A172 (cell line): ENCODE results near the gene MYRFL. TPM values are rescaled to one million over a fixed set of nuclear protein-coding genes. Genes with fewer than 3 reads are reported as not detected.
A peak's percentile ranks its signal among the peaks of the same experiment; 100 is the strongest.

Source experiments
- DNase-seq: peaks from one replicate; pipeline ENCODE4 v3.0.0-alpha.2; 2015; ENCODE audit warnings: low spot score
- total RNA-seq: library from RNA; depleted of rRNA; stranded (reverse); fragments of >200 nt; shearing (Covaris generic); gene quantifications from 2 replicates; pipeline ENCODE4 v1.2.3, GENCODE V29; 2014

Gene MYRFL
- total RNA-seq, 1 experiment from 2014 or later, result not detected

DNA sequence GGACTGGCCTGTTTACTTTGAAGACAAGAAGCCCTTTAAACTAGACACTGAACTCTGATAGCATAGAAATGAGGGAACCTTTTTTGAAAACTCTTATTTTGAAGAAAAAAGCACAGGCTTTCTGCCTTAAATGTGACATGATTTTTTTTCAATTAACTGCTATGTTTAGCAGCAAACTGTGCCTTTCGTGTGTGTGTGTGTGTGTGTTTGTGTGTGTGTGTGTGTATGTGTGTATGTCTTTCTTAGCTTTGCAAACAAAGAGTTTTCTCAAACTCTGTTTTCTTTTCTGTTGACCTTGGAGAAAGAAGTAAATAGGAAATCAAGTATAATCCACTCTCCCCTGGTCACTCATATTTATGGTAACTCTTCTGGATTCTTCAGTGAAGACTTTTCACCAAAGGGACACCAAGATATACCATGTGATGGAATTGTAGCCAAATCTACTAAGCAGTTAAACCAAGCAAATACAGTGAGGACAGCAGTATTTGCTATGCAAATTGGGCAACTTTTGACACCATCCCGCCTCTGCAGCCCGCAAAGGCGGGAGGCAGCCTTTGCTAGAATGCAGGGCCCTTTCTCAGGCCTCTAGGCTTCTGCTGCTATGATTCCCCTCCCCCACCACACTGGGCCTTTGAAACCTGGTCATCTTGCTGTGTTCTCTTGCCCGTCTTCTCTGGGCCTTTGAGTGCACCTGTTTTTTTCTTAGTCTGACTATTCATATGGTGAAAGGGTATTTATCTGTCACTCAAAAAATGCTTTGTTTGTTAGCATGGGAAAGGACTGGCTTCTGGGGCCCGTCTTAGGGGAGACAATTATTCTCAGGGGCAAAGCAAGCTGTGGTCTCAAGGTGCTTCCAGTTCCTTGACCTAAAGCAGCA, 107.9 kb downstream of the MYRFL start:
- DNase-seq, result no peak

DNA sequence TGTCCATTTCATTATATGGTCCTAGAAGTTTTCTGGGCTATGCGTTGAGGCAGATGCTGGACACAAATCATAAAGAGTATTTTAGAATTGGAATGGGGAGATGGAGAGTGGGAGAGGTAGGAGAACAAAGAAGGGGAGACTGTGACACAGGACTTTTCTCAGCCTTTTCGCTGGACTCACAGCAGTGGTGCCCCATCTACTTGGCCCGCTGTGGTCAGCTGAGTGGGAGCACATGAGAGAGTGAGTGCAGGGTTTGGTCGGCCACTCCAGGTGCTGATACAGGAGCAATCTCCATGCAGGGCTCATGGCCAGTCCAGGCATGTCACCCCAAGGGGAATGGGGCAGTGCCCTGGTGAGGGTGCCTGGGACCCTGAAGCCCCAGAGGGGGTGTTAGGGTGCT, 109.0 kb downstream of the MYRFL start:
- no peak for DNase-seq

DNA sequence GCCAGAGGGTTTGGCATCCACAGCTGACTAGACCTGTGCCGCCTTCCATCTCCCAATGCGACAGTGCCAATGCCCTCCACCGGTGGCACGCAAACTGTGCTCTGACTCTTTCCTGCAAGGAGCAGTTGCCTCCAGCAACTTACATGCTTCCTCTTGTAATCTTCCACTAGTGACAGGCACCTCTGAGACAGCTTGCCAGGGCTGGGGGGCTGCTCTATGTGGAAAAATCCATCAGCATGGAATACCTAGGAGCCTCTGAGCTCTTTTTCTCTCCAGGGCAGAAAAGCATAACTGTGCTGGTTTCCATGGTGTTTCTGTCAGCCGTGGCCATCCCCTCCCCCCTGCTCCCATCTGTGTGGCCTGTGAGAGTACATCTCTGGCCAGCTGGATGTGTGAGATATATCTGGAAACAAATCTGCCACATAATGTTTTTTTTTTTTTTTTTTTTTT, 110.6 kb downstream of the MYRFL start:
- no peak for DNase-seq

DNA sequence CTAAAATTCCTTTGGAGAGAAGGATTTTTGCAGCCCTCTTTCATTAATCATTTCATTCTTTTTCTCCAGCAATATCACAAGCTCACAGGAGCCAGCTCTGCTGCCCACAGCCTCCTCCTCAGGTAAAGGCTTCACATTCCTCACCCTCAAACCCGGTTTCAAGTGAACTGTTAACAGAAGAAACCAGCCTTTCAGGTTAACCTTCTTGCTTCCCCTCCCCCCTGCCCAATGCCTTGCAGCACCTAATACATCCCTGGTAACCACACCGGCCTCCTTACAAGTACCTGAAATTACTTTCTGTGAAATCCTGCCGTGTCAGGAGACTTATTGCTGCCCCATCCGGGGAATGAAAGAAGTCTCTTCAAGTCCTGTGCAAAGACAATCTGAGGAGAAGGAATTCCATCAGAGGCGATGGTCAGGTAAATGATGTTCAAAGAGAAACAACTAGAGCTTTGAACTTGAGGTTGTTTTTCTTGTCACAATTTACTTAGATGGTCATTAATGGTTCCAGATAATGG, 111.2 kb downstream of the MYRFL start:
- DNase-seq, result no peak

DNA sequence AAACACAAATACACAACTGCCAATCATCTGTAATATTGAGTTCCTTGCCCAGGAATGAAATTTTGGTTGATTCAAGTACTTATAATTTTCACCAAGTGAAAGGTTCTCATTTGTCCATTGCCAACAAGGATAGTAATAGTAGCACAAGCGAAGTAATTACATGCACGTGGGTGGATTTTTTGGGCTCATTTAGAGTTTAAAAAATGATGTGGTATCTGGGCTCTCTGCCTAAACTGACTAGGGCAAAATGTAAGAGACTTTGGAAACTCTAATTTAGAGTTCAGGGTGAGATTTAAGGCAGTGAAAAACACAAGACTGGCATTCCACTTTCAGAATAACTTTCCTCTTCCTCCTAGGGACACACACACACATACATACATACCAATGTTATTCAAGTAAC, 111.7 kb downstream of the MYRFL start:
- no peak for DNase-seq

DNA sequence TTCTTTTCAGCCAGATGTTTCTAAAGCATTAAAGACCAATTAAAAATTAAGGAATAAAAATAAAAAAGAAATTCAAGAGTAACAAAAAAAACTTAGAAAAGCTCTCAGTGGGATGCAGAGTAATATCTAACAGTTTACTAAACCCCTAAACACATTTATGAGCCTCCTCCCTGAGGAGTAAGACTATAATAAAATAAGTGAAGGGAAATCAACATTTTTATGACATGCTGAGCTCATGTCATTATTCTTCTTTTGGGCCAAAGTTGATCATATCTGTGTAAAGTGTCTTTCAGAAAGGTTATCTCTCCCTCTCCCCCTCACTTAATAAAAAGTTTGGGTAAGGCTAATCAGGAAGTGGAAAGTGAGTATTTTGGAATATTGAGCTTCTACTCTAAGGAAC, 122.1 kb downstream of the MYRFL start:
- no peak for DNase-seq

DNA sequence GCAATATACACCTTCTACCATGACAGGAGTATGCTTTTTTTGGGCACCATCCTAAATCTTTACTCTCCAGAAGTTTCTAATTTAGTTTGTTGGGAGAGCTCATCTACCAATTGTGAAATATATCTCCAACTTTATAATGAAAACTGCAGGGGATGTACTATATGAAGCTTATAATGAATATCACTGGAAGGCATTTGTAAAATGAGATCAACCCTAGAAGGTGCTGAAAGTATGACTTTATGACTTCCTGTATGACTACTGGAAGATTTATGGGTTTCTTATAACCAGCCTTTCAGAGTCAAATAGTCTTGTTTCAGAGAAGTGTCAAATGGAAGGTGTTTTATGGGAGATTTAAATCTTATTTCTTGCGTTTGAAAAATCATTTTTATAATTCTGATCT, 122.9 kb downstream of the MYRFL start:
- DNase-seq, result peak; percentile 4

DNA sequence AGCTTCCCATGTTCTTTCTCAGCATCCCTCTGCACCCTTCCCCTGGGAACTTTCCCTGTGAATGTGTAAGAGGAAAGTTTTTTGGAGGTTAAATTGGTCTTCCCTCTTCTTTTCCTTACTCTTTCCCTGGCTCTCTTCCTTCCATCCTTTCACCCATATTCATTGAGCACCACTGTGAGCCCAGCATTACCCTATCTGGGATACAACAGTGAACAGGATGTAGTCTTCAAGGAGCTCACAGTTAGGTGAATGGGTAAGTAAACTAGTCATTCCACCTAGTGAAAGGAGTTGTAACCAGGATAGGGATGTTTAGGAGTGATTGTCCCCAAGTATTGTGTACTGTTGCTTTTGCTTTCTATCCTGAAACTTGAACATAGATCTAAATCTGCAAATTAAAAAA, 123.8 kb downstream of the MYRFL start:
- no peak for DNase-seq

DNA sequence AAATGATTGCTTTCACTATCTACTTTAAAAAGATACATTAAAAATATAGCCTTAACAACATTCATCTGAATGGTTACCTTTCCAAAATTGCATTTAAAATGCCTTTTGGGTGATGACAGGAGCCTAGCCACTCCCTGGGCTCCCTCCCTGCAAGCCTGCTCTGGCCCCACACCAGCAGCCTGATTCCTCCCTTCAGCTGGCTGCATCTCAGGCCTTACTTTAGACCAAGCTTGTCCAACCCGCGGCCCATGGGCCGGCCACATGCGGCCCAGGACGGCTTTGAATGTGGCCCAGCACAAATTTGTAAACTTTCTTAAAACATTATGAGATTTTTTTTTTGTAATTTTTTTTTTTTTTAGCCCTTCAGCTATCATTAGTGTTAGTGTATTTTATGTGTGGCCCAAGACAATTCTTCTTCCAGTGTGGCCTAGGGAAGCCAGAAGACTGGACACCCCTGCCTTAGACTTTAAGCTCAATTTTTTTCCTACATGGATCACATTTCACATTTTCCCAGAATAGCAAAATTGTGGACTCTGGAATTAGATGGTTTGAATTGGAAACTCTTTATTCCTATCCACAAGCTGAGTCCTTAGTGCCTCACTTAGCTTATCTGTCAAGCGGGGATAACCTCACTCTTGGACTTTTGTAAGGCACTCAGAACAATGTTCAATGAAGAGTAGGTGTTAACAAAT, 124.4 kb downstream of the MYRFL start:
- DNase-seq, result no peak

DNA sequence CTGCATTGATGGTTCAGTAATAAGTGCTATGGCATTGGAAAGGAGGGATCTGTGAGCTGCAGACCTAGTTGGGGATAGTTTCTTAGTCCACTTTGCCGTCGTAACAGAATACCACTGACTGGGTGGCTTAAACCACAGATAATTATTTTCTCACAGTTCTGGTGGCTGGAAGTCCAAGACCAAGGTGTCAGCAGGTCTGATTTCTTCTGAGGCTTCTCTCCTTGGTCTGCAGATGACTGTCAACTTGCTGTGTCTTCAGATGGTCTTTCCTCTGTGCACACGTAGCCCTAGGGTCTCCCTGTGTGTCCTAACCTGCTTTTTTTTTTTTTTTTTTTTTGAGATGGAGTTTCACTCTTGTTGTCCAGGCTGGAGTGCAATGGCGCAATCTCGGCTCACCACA, 126.1 kb downstream of the MYRFL start:
- no peak for DNase-seq

DNA sequence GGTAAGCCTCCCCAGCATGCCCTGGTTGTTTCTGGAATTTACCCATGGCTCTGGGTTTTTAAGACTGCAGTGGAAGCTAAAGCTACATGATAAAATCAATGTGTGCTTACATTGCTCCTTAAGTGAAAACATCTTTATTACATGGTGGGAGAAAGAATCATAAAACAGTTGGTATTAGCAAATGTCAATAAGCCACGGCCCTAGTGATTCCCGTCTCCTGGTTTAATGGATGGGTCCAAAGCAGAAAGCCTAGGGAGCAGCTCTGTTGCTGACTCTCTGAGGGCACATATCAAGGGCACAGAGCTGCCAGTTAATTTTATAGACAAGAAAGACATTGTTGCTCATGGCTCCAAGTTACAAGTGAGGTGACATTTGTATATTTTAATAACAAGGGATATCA, 127.9 kb downstream of the MYRFL start:
- DNase-seq, result no peak

DNA sequence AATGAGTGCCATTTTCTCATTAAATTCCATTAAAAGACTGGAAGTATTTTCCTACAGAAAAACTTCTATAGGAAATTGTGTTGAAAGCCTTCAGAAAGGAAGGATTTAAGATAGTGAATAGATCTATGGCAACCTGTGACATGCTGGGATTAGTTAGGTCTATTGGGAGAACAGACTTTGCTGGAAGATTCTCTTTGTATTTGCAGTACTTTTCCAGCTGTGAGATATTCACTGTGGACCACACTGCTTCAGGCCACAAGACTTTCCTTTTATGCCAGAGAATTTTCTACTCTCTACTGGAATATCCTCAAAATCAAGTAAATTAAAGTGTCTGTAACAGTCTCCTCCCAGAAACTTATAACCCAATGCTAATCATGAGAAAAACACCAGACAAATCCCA, 136.2 kb downstream of the MYRFL start:
- no peak for DNase-seq

DNA sequence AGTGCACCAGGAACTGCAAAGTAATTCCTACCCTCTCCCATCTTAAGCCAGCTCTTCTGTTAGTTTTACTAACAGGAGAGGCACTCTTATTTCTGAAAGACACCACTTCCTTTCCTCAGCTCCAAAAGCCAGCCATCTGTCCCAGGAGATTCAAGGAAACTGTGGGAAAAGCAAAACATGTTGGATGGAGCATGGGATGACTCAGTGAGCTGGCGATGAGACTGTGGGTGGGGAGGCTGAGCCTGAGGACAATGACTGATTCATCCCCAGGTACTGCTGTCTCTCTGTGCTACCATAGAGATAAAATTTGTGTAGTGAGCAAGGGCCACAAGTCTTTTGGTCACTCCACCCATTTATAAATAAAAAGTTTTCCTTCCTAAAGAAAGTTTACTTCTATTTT, 141.4 kb downstream of the MYRFL start:
- peak; percentile 84 for DNase-seq

DNA sequence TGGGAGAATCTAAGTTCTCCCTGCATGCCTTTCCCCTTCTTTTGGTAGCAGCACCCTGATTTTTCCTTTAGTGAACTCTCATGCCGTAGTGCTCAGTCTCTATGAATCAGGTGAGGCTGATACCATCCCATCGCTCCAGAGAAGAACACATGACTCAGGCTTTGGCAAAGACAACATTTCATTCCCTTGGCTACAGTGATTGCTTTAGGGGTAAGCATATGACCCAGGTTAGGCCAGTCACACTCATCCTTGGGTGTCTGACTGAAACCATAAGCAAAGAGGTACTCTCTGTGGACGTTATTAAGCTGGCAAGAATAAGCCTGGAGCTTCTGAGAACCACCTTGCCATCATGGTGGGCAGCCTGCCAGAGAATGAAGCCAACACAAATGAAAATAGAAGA, 141.8 kb downstream of the MYRFL start:
- DNase-seq, result peak; percentile 22

DNA sequence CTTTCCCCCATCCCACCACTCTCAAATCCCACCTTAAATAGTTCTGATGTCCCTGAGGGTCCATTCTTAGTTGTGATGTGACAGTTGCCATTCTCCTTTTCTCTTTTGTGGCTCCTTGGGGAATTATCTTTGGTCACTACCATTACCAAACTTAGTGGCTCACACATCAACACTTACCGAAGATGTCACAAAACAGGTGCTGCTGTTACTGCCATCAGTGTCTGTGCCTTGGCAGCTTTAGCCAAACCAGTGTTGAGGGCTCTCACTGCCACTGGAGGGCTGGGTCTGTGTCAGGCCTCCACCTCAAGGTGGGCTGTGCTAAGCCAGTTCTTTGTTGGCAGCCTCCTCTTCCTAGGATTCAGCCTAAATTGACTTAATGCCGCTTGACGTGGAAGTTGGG, 144.0 kb downstream of the MYRFL start:
- DNase-seq, result no peak

DNA sequence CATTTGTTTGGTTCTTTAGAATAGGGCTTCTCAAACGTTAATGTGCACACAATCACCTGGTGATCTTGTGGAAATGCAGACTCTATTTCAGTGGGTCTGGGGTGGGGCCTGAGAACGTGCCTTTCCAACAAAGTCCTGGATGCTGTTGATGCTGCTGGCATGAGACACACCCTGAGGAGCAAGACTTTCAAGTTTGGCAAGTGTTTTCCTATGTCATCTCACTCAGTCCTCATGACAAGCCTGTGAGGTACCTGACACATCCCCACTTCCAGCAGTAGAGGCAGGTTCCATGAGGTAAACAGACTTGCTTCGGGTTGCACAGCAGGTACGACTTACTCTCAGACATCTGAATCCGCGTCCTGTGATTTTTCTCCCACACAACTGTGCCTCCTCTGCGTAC, 147.1 kb downstream of the MYRFL start:
- no peak for DNase-seq

DNA sequence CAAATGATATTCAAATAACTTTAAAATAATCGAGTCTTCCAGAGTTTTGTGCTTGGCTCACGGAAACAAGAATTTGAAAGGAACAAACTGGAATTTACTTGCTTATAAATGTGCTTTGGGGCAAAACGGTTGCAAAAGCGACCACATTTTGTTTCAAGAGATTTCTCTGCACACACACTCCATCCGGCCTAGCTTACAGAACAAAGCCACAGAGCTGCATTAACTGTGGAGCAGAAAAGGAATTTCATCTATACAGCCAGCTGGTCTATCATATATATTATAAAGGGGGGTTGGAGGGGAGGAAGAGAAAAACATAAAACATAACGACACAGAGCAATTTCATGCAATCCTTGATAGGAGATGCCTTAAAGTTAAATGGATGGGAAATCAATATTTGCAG, 153.0 kb downstream of the MYRFL start:
- DNase-seq, result no peak

DNA sequence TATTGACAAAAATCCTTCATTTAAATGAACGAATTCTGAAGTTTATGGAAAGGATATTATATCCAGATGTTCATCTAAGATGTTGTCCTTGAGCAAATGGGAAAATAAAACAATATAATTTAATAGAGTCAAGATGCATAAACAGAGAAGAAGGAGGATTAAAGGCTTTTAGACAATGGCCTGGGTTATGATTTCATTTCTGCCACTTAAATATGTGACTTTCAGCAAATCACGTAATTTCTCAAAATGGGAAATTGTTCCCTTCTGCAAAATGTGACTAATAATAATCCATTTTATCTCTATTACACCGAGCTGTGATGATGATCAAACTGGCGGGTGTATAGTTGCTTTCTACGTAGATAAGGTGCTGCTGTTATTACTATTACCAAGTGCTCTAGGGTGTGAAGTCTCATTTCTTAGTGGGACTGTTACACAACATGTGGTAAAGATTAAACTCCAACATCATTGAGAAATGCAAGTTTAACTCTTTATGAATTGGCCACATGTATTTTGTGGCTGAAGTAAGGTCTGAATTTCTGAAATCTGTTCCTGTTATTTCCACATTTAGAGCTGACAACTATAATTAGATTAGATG, 157.0 kb downstream of the MYRFL start:
- no peak for DNase-seq

DNA sequence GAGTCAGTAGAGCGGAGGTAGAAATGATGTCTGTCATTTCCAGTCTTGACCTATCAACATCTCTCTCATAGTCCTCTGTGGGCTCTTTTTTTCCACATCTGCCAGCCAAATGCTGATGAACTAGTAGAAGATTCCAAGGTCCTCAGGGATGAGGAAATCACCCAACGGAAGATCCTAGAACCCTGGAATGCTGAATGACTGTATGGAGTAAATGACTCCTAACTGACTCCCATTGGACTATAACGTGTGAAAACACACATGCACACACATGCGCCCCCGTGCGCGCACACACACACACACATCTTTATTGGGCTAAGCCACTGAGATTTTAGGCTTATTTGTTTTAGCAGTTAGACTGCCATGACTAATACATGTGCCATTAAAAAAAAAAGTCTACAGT, 159.2 kb downstream of the MYRFL start:
- no peak for DNase-seq

DNA sequence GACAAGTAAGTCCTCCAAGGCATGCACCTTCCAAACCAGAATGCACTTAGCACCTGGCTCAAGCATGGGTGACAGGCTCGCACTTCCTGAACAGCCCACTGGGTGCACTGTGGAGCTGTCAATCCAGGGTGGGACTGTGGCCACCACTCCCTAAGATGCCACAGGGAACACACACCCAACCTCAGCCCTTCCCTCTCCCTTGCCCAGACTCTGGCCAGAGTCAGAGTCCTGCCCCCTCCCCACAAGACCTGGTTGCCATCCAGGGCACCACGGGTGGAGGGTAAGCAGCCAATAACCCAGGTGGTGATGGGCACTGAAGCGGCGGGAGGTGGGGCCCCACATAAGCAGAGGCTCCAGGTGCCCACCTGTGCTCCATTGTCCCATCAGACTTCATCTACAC, 160.6 kb downstream of the MYRFL start:
- DNase-seq, result peak; percentile 4

DNA sequence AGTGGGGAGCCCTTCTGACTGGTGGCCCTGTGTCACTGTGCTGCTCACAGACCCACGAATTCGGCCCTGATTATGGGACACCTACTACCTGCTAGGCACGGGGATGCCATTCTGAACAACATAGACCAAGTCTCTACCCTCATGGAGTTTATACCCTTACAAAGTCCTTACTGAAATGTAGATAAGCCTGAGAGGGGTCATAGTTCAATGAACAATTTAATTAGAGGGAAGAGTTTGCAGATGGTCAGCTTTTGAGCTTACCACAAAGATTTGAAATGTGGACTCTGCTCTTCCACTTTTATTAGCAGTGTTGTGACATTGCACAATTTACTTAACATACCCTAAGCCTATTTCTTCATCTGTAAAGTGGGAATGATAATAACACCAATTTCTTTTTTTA, 161.1 kb downstream of the MYRFL start:
- DNase-seq, result no peak

DNA sequence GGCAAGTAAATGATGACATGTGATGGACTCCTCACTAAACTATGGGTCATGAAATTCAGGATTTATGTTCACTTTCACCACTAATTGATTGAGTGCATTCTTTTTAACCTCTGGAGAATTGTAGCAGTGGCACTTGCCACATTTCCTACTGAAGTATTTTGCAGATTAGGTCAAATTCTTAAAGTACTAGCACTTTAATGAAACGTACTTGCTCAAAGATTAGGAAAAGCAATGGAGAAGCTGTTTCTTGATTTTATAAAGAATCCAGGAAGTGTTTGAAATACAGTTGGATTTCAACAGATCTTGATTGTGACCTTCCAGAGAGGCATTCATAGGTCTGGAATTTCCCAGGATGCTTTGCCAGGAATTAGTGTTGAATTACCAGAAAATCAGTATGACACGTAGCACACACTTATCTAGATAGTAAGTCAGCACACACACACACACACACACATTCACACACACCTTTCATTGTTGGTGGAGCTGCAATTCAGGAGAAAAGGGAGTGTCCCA, 162.6 kb downstream of the MYRFL start:
- DNase-seq, result peak; percentile 85
